GM18867 (cell line): ENCODE data around the gene TP73.
A peak's percentile ranks its signal among the peaks of the same experiment; 100 is the strongest.

Experiments used
- ATAC-seq: cut with Tn5 transposase; IDR thresholded peaks from one replicate; pipeline ENCODE4 v1.9.1; 2021; ENCODE audit warnings: mild to moderate bottlenecking, moderate library complexity; ENCODE audit not compliant: unreplicated experiment

TP73 gene

GRCh38 chr1:3670823-3671265 is 18.5 kb downstream of the TP73 start:
- ATAC-seq: no peak

- no peak for ATAC-seq
Measured at GRCh38 chr1:3671371-3672180, 19.3 kb downstream of the TP73 start.

DNA sequence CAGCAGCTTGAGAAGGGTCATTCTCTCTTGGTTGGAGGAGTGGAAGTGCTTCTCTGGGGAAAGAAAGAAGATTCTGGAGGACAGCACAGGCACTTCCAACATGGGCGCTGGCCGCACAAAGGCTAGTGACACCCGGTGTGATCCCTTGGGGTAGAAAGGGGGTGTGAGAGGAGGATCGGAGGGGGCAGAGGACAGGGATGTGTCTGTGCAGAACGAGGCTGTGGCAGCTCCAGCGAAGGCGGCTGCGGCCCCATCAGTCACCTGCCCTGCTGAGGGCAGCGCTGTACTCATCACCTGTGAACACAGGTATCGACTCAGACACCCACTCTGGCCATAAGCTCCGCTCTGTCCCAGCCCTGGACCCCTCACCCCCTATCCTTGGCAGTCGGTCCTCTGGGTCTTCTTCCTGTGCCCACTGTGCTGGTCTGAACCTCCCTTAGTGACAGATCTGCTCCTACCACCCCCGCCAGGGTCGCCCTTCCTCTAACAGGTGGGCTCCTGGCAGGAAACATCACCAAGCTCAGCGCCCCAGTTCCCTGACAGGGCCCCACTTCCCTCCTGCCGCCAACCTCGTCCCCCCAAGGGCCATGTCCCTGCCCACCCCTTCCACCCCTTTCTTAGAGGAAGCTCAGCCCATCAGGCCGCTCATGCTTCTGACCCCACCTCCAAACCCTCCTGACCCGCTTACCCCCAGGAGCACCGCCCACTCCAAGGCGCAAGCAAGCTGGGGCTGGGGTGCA is 20.1 kb downstream of the TP73 start:
- no peak for ATAC-seq

DNA sequence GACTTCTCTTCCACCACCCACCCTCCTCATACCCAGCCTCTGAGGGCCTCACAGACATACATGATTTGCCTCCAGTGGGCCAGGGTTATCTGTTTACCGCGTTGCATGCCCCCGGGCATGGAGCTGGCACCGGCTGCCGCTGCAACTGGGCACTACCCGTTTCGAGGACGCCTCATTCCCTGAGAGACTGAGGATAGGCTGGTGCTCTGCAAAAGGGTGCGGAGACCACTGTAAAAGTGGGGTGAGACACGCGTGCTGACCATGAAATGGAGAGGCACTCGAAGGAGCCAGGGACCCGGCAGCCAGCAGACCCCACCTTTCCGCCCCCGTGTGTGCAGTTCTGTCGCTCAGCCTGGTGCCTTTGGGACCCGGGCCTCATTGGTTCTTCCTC is 20.6 kb downstream of the TP73 start:
- no peak for ATAC-seq

GRCh38 chr1:3673381-3674099 is 21.2 kb downstream of the TP73 start:
- ATAC-seq: peak; percentile 28

DNA sequence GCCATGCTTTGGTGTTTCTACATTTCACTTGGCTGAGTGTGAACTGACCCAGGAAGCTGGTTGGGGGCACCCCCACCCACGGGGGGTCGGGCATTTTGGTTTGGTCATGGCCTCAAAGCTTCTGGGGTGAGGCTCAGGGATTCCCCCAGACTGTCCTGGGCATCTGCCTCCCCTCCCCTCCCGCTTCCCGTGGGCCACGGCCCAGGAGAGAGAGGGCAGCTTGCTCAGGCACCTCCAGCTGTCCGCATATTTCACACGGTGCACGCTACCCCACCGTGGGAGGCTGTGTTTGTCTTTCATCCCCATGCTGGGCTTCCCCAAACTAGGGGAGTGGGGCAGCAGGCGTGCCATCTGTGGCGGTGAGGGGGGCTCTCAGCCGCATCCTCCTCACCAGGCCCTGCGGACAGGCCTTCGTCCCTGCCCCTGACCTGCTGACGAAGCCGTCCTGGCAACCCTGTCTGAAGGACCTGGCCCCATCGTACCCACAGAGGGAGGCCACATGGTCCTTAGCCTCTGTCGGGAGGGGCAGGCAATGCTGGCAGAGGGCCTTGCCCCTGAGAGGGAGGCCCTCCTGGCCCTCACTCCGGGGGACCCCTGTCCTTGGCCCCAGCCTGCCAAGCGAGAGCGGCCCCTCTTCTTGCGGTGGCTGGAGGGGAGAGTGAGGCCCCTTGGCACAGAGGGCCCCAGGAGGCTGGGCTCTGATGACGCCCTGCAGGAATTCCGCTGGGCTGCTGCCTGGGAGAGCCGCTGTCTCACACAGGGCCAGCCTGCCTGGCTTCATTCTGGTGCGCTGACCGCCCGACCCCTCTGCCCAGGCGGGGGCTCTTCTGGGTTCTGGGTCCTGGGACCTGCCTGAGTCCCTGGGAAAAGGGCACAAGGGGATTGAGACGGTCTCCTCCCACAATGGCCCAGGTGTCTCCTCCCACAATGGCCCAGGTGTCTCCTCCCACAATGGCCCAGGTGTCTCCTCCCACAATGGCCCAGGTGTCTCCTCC is 22.1 kb downstream of the TP73 start:
- peak; percentile 4 for ATAC-seq

DNA sequence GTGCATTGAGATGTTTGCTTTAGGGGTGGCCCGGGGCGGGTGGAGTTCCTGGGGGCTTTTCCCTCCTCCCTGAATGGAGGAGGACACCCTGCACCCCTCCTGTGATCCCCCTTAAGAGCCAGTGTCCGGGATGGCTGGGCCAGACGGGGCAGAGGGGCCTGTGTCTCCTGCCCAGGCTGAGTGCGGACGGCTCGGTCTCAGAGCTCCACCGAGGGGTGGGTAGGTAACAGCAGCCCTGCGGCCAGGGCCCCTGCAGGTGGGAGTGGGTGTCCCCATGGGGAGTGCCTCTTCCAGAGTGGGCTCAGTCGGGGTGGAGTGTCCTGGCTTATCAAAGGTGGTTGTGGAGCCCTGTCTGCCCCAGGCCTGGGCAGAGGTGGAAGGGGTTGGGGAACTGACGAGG is 23.1 kb downstream of the TP73 start:
- ATAC-seq: no peak

DNA sequence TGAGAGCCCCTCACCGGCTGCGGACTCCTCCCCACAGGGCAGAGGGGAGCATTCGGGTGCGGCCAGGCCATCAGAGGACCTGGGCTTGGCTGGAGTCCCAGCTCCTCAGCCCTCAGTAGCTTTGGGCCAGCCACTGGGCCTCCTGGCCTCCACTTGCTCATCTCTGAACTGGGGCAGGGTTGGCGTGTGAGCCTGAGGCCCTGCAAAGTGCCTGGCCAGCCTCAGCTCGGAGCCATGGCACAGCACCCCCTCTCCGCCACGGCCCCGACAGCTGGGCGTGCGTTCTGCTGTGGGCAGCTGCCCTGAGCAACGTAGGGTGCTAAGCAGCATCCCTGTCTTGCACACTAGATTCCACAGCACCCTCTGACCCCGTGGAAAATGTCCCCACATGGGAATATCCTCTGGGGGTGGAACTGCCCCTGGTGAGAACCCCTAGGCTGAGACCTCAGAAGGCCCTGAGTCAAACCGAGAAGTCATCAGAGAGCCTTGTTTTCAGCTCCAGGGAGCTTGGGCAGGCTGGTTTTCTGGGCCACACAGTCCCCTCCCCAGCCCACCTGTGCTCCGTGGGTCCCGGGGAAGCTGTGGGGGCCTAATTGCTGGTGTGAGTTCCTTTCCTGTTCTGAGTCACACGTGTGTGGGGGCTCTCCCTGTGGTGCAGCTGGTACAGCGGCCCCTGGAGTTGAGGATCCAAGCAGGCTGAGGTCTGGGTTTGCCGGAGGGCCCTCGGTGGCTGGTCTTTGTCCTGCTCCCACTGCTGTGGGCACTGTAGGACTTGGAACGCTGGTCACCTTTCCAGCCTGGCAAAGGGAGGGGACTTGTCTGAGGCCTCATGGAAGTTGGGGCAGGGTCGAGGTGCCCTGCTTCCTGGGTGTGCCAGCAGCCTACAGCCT is 24.5 kb downstream of the TP73 start:
- peak; percentile 56 for ATAC-seq

GRCh38 chr1:3677484-3677883 is 25.2 kb downstream of the TP73 start:
- ATAC-seq: peak; percentile 2

DNA sequence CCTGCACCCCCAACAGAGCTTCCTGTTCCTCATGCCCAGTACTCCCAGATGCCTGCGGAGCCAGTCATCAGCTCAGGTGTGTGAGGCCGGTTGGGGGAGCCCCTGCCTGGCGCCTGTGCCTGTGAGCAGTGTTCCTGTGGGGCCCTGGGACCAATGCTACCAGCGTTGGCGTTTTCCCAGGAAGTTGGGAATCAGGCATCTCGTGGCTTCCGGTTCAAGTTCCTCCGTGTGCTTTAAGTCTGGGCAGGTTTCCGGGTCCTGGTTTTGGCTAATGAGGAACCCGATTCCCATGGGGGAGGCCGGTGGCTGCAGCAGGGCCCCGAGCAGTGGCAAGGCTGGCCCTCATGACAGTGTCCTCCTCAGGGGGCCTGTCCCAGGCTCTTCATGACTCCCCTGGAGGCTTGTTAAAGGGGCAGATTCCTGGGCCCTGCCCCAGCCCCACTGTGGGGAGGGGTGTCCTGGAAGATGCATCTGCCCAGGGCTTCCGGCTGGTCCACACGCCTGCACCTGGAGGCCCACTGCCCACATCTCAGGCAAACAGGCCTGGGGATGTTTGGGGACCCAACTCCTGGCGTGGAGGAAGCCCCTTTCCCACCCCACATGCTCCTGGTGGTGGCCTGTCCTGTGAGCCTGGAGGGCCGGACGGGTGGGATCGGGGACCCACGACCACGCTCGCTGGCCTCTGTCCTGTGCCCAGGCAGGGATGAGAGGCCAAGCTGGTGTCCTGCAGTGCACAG is 26.2 kb downstream of the TP73 start:
- no peak for ATAC-seq

DNA sequence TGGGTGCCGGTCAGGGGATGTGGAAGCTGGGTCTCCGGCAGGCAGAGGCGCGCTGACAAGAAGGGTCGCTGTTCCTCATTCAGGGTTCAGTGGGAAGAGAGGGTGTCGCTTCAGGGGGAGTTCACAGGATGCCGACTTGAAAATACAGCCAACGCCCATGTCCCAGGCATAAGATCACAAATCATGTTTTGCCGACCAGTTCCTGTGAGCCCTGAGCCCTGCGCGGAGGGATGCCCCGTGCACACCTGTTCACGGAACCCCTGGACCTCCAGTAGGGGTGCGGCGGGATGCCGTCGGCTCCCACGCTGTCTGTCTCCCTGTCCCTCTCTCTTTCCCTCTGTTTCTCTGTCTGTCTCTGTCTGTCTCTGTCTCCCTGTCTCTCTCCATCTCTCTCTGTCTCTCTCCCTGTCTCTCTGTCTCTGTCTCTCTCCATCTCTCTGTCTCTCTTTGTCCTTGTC is 26.8 kb downstream of the TP73 start:
- no peak for ATAC-seq

DNA sequence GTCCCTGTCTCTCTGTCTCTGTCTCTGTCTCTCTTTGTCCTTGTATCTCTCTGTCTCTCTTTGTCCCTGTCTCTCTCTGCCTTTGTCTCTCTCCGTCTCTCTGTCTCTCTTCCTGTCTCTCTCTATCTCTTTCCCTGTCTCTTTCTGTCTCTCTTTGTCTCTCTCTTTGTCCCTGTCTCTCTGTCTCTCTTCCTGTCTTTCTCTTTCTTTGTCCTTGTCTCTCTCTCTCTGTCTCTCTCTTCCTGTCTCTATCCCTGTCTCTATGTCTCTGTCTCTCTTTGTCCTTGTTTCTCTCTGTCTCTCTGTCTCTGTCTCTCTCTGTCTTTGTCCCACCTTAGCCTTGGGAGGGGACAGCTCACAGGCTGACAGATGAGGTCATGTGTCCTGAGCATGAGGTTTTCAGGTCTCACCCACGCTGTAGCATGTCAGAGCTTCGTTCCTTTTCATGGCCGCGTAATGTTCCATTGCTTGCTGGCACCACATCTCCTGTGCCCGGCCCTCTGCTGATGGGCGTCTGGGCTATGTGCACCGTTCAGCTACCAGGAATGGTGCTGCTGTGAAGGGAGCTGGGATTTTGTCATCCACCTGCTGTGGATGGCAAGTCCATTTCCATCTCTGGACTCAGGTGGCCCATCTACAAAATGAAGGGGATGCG is 27.6 kb downstream of the TP73 start:
- no peak for ATAC-seq

DNA sequence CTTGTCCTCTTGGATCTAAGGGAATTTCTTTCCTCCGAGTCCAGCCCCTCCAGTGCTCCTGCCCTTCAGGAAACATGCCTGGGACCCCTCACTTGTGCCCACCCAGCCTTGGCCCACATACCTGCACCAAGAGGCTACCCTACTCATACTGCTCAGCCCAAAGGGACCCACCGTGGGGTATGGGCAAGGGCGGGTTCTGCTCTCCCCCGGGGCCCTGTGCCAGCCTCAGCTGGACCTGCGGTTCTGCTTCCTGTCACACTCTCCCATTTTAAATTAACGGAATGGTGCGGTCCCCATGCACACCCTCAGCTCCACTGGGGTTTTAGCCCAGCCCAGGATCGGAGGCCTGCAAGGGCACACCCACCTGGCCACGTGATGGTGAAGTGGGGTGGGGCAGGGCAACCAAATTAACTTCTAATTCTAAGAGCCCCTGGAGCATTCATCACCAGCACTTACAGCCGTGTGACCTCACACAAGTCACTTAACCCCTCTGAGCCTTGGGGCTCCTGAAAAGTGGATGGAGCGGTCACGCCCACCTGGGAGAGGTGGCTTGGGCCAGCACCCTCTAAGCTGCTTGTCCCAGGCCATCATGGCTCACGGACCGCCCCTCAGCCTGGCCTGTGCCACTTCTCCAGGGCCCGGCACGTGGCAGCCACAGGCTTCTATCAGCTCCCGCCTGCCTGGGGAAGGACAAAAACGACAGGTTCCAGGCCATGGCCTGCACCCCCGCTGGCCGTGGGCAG is 28.3 kb downstream of the TP73 start:
- no peak for ATAC-seq

GRCh38 chr1:3681231-3681897 is 29.0 kb downstream of the TP73 start:
- no peak for ATAC-seq

DNA sequence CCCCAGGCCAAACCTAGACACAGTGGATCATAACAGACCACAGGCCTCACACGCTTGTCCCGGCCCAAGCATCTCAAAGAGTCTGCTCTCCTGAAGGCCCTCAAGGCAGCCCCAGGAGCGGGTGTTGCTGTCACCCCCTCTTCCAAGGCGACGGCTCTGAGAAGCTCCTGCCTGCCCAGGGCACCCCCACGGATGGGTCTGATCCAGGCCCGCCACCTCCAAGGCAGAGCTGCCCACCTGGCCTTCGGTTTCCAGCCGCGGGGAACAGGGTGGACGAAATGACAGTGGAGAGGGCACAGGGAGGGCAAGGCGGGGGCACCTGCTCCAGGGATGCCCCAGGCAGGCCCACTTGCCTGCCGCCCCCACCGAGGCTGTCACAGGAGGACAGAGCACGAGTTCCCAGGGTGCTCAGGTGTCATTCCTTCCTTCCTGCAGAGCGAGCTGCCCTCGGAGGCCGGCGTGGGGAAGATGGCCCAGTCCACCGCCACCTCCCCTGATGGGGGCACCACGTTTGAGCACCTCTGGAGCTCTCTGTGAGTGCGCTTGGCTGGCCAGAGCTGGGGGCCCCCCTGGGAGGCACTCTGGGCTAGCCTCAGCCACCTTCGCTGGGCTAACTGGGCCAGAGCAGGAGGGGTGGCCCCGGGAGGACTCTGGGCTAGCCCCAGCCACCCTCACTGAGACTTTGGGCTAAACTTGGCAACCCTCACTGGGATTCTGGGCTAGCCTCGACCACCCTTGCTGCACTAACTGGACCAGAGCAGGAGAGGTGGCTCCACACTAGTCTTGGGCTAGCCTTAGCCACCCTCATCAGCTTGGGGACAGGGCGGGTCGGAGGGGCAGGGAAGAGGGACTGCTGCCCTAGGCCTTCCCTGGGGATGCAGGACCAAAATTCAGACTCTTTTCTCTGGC is 29.8 kb downstream of the TP73 start:
- no peak for ATAC-seq

DNA sequence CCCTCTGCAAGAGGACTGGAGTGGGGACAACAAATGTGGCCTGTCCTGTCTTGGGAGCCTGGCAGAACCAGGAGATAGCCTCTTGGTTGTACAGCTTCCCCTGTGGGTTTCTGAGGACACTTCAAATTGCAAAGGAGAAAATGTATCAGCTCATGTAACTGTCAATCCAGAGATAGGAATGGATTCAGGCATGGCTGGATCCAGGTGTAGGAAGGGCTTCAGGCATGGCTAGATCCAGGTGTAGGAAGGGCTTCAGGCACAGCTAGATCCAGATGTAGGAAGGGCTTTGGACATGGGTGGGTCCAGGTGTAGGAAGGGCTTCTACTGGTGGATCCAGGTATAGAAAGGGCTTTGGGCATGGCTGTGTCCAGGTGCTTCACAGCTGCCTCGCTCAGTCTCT is 30.9 kb downstream of the TP73 start:
- no peak for ATAC-seq
